Measurements from ENCODE around the gene NPPA.

NPPA gene

DNA sequence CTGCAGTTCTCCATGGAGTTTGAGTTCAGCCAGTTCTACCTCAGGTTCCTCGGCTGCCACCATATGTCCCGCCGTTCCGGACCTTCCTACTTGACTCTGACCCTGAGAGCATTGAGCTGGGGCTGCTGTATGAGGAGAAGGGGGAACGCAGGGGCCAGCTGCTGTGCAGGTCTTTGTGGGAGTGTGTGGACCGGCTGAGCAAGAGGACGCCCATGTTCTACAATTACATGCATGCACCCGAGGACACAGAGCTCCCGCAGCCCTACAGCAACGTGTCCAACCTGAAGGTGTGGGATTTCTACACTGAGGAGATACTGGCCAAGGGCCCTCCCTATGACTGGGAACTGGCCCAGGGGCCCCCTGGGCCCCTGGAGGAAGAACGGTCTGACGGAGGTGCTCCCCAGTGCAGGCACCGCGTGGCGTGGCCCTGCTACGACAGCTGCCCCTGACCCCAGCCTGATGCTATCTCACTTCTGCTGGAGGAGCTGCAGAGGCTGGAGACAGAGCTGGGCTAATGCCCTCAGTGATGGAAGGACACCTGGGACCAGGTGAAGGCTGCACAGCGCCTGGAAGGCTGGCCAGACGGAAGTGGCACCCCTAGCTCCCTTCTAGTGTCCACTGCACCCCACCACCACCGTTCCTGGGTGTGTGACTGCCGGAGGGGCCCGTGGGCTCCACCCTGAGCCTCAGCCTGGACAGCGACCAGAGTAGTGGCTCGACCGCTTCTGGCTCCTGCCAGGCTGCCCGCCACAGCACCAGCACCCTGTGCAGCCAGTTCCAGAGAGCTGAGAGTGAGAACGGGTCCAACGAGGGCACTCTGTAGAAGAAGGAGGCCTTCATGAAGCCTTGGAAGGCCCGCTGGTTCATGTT lies 32.0 kb upstream of the NPPA start:
- H3K4me3 ChIP-seq (replicated peaks in 1 of 2; ENCODE audit: low read depth in 2 of 2, low read length in 2 of 2) = no peak overlapping the region
- TF ChIP-seq, protein P1, sequence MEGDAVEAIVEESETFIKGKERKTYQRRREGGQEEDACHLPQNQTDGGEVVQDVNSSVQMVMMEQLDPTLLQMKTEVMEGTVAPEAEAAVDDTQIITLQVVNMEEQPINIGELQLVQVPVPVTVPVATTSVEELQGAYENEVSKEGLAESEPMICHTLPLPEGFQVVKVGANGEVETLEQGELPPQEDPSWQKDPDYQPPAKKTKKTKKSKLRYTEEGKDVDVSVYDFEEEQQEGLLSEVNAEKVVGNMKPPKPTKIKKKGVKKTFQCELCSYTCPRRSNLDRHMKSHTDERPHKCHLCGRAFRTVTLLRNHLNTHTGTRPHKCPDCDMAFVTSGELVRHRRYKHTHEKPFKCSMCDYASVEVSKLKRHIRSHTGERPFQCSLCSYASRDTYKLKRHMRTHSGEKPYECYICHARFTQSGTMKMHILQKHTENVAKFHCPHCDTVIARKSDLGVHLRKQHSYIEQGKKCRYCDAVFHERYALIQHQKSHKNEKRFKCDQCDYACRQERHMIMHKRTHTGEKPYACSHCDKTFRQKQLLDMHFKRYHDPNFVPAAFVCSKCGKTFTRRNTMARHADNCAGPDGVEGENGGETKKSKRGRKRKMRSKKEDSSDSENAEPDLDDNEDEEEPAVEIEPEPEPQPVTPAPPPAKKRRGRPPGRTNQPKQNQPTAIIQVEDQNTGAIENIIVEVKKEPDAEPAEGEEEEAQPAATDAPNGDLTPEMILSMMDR (IDR thresholded peaks at IDR 0.05; ENCODE audit: low read depth, low read length) = no peak
- no peak for DNase-seq (ENCODE audit: low read depth in 2 of 2)

DNA sequence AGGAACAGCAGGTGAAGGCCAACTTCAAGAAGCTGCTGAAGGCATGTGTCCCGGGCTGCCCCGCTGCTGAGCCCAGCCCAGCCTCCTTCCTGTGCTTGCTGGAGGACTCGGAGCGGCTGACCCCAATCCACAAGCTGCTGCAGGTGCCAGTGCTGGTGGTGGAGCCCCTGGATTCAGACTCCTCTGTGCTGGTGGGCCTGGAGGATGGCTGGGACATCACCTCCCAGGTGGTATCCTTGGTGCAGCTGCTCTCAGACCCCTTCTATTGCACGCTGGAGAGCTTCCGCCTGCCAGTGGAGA lies 31.3 kb upstream of the NPPA start:
- TF ChIP-seq, protein P1 (IDR thresholded peaks at IDR 0.05; ENCODE audit: low read depth, low read length) = no peak

DNA sequence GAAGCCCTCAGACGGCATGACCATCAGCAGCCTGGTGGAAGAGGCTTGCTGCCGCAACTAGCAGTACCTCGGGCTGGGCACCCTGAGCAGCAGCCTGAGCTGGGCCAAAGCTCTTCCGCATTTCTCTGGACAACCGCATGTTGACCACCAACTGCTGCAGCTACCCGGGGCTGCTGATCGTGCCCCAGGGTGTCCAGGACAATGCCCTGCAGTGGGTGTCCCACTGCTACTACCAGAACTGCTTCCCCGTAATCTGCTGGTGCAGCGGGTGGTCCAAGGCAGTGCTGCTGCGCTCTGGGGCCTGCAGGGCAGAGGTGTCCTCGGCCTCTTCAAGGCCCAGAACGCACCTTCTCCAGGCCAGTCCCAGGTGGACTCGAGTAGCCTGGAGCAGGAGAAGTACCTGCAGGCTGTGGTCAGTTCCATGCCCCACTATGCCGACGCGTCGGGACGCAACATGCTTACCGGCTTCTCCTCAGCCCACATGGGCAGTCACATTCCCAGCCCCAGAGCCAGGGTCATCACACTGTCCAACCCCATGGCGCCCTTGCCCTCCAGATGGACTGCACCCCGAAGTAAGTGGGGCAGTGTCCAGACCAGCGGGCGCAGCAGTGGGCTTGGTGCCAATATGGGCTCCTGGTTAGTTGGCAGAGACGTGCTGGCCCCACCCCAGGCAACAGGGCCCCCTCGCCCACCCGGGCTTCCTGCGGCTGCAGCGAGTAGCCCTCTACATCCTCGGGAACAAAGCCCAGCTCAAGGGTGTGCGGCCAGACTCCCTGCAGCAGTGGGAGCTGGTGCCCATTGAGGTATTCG lies 30.7 kb upstream of the NPPA start:
- H3K4me3 ChIP-seq (replicated peaks in 1 of 2; ENCODE audit: low read depth in 2 of 2, low read length in 2 of 2) = no peak overlapping the region
- DNase-seq (ENCODE audit: low read depth in 2 of 2) = no peak

More for the DNA sequence above, 31.3 kb upstream of the NPPA start:
- DNase-seq (ENCODE audit: low read depth in 2 of 2) = no peak
- no peak overlapping the region for H3K4me3 ChIP-seq (replicated peaks in 1 of 2; ENCODE audit: low read depth in 2 of 2, low read length in 2 of 2)

DNA sequence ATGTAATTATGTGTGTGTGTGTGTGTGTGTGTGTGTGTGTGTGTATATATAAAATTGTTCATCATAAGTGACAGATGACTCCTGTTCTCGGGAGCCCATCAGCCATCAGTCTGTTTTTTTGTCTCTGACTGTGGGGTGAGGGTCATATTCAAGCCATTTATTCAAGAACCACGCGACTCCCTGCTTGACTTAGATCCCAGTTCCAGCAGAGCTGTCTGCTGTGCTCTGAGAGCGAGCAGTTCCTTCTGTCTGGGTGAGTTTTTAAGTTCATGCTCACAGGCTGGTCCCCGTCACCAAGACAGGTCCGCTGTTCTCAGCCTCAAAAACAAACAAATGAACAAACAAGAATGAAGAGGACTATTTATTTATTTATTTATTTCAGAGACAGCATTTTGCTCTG lies 29.5 kb upstream of the NPPA start:
- TF ChIP-seq, protein P1 (IDR thresholded peaks at IDR 0.05; ENCODE audit: low read depth, low read length) = no peak

More for the DNA sequence above, 30.7 kb upstream of the NPPA start:
- TF ChIP-seq, protein P1 (IDR thresholded peaks at IDR 0.05; ENCODE audit: low read depth, low read length) = no peak

DNA sequence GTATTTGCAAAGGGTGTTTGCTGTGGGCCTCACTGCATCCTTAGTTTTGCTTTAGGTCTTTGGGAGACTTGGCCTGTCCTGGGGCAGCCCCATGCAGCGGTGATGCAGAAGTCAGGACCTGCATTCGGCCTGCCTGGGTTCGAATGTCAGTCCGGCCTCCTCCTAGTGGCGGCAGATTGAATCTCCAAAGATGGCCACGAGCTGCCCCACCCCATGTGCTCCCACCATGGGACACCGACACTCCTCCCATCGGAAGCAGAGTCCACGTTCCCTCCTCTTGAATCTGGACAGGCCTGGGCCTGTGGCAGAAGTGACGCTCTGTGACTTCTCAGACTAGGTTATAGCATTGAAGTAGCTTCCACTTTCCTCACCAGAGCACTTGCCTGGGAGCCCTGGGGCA lies 27.5 kb upstream of the NPPA start:
- no peak for DNase-seq (ENCODE audit: low read depth in 2 of 2)
- TF ChIP-seq, protein P1 (IDR thresholded peaks at IDR 0.05; ENCODE audit: low read depth, low read length) = no peak
- no peak overlapping the region for H3K4me3 ChIP-seq (replicated peaks in 1 of 2; ENCODE audit: low read depth in 2 of 2, low read length in 2 of 2)

More for the DNA sequence above, 29.5 kb upstream of the NPPA start:
- H3K4me3 ChIP-seq (replicated peaks in 1 of 2; ENCODE audit: low read depth in 2 of 2, low read length in 2 of 2) = no peak overlapping the region
- no peak for DNase-seq (ENCODE audit: low read depth in 2 of 2)

DNA sequence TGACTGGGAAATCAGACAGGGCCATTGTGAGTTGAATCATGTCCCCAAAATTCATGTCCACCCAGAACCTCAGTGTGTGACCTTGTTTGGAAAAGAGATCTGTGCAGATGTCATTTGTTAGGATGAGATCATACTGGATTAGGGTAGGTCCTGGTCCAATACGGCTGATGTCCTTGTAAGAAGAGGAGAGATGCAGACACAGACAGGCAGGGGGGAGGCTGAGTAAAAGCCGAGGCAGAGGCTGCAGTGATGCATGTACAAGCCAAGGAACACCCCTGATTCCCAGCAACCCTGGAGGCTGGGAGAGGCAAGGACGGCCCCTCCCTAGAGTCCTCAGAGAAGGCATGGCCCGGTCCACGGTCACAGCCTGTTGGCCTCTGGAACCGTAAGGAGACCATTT lies 27.0 kb upstream of the NPPA start:
- TF ChIP-seq, protein P1 (IDR thresholded peaks at IDR 0.05; ENCODE audit: low read depth, low read length) = no peak
- DNase-seq (ENCODE audit: low read depth in 2 of 2) = no peak
- no peak overlapping the region for H3K4me3 ChIP-seq (replicated peaks in 1 of 2; ENCODE audit: low read depth in 2 of 2, low read length in 2 of 2)

Measured in cardiac fibroblast (primary cell).